GM21825 (cell line): ENCODE data around the gene AMIGO1.

ENCODE experiments used
- ATAC-seq: cut with Tn5 transposase; IDR thresholded peaks from one replicate; pipeline ENCODE4 v1.9.1; 2021; ENCODE audit warnings: mild to moderate bottlenecking, moderate library complexity; ENCODE audit not compliant: unreplicated experiment

The AMIGO1 gene

DNA sequence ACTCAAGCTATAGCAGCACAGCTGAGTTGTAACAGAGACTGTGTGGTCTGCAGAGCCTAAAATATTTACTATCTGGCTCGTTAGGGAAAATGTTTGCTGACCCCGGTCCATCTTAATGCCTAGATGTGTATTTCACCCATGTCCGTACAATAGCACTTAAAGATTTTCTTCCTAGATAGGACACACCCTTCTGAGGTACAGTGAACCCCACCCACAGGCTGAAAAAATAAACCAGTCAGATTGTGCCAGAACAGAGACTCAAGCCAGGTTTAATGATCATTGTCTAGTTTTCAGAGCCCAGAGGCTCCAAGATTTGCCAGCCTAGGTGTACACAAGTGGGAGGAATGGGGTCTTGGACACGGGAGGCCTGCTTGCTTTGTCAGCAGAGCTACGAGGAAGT is 5.6 kb downstream of the AMIGO1 start:
- ATAC-seq: no peak

DNA sequence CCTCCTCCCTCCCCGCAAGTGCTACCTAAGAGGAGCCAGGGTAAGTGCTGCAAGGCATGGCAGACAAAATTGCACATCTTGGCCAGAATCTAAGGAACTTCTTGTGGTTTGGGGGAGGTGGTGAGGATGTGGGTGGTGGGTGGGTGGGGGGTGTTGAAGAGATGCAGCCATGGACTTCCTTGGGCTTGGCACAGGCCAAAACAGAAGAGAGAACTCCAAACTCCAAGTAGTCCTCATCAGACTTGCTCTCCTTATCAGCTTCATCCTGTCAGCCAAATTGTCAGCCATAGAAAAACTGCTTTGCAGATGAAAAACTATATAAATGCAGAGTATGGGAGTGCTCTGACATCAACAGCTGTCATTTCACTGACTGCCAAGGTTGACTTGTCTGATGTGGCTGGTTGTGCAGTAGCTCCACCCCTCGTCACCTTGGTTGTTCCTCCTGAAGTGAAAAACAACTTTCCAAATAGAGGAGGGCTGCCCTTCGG is 7.1 kb downstream of the AMIGO1 start:
- ATAC-seq: no peak

DNA sequence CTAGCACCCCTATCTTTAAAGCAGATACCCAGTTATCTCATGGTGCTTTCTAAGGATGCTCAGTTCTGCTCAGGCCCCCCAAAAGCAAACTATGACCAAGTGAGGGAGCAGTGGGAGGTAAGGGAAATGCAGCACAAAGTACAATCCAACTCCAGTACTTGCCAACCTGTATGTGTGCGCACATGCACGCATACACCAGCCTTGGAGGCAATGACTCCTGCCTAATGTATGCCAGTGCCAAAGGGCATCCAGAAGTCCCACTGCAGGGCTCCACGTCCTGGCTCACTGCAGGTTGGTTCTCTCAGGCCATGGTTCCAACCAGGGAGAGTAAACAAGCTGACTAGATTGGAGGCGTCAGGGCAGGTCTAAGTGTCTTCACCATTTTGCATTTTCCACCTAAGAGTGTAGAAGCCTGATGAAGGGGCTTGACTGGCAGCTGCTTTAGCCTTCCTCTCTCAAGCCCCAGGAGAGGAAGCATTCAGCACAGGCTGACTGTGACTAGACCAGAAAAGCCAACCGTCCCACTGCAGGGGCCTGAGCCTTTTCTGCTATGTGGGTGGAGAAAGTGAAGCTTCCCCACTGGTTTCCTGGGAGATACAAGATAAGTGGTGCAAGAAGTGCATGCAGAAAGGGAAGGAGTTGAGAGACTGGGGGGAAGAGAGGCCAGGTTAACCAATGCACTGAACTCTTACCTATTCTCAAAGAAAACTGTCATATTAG is 7.7 kb downstream of the AMIGO1 start:
- ATAC-seq: no peak

DNA sequence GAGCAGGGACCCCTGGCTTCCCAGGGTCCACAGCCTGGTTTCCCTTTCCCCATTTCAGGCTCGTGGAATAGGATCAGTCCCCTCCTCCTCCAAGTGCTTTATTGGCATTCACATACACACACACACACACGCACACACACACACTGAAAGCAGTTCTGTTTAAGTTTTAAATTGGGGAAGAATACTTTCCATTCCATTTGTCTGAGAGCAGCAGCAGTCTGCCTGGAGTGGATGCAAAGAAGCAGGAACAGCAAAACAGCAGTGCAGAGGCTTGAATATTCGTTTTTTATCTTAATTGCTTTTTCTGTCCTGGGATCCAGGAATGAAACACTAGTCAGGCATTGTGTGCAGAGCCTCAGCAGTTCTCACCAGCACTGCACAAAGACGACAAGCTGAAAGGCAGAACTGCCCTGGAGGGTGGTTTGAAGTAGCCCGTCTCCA is 8.6 kb downstream of the AMIGO1 start:
- ATAC-seq: no peak

DNA sequence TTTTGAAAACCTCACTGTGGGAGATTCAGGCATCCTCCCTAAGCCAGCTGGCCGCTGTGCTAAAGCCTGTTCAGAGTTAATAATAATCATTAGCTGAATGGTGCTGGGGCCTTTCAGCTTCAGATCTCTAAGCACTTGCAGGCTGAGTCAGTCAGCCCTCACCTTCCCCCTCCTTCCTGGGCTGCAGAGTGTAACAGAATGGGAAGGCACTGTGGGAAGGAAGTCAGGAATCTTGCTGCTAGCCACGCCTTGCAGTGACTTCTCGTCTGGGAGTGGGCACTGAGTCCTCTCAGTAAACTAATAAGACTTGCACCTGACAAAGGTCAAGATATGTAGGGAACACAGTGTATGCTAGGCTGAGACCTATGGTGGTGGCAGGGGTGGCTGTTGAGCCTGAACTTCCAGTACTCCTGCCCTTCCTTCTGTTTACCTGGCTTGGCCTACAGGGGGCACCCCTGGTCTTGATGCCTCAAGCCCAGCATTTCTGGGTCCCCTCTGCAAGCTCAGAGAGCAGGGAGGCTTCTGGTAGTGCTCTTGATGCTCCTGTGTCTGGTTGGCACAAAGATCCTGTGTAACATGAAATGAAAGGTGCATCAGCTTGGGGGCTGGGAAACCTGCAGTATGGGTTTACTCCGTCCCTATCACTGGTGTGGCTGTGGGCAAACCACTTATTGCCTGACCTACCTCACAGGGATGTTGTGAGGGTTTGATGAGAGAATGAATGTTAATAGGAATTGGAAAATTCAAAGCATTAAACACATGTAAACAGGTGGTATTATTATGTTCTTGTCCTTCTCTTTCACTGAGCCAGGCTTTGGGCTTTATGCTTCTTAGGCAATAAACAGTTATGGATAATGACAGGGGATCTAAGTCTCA is 9.6 kb downstream of the AMIGO1 start:
- no peak for ATAC-seq

DNA sequence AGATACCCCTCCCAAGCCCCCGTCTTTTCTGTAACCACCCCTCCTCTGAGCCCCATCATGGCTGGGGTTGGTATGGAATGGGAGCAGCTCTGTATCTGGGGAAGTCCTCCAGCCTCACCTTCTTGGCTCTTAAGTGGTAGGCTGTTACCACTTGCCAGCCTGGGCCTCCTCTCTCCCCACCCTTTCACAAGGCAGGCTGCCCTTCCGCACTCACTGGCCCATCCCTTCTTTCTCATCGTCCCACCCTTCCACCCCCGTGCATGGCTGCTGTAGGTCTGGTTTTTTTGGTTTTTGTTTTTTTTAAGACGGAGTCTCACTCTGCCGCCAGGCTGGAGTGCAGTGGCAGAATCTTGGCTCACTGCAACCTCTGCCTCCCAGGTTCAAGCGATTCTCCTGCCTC is 10.4 kb downstream of the AMIGO1 start:
- ATAC-seq: no peak

DNA sequence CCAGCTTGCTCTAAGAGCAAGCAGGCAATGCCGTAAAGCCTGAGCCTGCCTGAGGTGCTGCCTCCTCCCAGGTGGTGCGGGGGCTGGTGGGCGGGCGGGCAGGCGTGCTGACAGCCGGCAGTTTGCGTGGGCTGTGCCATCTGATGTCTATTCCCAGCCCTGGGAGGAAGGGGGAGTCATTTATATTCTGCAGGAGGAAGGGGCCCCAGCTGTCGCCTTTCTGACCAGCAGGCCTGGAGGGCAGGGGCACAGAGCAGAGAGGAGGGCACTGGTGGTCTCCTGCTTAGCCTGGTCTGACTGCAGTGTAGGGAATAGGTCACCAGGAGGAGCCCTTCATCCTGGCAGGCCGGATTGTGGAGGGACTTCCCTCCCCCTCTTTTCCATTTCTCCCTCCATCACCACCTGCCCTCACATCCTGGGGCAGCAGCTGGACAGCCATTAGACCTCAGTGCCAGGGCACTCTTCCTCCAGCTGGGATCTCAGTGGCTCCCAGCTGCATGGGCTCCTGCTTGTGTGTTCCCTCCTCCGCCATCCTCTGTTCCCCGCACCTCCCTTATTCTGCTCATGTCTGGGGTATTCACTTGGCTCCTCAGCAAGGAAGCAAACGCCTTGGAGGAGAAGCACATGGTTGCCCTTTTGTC is 11.2 kb downstream of the AMIGO1 start:
- ATAC-seq: no peak

DNA sequence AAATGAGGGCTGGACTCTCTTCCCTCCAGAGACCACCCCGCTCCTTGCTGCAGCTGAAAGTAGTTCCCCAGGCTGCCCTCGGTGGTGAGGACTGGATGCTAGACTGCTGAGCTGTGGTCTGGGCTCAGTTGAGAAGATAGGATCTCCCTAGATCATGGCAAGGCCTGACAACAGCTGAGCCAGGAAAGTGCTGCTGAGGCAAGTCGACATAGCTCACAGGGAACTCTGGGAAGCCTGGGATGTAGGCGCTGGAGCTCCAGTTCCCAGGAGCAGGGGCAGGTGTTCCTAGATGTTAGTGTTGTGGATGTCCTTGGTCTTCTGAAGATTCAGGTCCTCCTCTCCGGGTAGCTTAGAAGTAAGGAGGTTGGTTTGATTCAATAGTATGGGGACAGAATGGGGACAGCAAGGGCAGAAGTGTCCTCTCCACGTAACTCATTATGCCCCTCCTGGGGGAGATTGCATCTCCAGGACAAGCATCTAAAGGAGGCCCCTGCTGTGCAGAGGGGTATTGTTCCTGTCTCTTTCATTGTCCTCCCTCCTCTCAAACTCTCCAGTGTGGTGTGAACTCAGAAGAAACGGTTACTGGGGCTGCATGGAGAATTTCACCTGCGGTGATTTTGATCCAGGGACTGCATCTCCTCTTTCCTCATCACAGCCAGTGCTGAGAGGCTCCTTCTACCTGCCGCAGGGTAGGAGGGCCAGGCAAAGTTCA is 11.9 kb downstream of the AMIGO1 start:
- ATAC-seq: no peak

DNA sequence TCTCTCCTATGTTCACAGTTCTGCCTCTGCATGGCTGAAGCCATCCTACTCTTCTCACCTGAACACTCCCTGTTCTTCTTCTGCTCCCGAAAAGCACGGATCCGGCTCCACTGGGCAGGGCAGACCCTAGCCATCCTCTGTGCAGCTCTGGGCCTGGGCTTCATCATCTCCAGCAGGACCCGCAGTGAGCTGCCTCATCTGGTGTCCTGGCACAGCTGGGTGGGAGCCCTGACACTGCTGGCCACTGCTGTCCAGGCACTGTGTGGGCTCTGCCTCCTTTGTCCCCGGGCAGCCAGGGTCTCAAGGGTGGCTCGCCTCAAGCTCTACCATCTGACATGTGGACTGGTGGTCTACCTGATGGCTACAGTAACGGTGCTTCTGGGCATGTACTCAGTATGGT is 13.8 kb downstream of the AMIGO1 start:
- no peak for ATAC-seq

DNA sequence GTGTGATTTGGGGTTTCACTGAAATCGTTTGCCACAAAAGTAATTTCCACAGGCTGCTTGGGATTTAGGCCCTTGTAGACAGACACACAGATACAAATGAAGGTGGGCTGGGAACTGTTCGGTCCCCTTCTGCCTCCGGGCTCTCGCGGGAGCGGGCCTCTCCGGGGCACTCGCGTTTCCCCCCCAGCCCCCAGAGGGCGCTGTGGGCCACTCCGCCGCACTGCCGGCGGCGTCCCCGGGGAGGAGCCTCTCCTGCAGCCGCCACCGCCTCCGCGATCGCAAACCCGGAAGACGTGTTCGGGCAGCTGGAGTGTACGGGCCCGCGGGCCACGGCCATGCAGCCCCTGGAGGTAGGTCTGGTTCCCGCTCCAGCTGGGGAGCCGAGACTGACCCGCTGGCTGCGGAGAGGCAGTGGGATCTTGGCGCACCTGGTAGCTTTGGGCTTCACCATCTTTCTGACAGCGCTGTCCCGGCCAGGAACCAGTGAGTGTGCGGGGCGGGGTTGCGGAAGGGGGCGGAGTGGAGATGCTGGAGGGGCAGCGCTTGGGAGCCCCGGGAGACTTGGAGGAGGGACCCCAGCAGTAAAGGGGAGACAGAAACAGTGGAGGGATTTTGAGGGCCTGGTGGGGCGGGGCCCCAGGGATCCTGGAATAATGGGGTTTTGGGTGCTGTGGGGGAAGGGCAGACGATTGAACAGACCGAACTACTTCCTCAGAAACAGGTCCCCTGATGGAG is 15.6 kb downstream of the AMIGO1 start, which contains the start of gene CYB561D1:
Gene CYB561D1 (plus strand): TSS at position 290 of the 735 bp plus-strand sequence. CDS start 46 bp downstream, at position 336.
- ATAC-seq: peak; percentile 83

DNA sequence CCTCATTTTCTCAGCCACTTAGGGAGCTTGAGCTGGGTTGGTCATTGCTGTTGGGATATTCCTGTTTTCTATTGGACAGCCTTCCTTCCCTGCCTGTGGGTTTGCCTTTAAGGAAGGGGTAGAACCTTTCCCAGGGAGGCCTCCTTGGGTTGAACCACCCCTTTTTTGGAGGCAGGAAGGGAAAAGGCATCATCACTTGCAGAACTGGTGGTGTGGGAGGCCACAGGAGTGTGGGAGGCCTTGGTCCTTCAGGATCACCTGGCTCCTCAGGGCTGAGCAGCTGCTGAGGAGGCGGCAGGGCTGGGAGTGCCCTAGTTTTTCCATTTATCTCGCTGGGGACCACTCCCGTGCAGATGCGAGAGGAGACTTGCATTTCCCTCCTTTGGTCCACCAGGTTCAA is 16.3 kb downstream of the AMIGO1 start:
- no peak for ATAC-seq

DNA sequence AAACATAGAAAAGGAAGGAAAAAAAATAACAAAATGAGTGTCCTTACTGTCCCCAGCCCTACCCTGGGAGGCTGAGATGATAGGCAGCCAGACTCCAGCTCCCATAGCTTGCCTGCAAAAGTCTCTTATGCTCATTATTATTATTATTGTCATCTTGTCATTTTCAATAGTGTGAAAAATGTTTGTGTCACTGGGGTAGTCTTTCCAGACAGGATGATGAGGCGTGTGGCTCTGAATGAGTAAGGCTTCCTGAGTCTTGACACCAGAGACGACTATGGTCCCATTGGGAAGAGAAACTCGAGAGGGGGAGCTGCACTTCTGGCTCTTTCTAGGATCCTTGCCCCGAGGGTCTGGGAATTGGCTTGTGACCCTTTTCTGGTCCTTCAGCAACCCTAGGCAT is 16.7 kb downstream of the AMIGO1 start:
- ATAC-seq: no peak

DNA sequence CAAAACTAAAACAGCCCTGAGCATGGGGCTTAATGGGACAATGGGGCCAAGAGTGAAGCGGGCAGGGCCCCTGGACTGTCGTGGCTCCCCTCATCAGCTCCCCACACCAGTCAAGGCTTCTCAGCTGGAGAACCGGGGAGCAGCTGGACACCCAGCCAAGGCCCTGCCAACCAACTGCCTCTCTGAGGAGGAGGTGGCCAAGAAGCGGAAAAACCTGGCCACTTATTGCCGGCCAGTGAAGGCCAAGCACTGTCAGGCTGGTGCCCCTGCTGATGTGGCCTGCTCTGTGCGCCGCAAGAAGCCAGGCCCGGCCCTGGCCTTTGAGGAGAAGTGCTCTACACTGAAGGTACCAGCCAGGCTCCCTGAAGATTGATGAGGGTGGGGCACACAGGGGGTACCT is 18.2 kb downstream of the AMIGO1 start:
- ATAC-seq: no peak

DNA sequence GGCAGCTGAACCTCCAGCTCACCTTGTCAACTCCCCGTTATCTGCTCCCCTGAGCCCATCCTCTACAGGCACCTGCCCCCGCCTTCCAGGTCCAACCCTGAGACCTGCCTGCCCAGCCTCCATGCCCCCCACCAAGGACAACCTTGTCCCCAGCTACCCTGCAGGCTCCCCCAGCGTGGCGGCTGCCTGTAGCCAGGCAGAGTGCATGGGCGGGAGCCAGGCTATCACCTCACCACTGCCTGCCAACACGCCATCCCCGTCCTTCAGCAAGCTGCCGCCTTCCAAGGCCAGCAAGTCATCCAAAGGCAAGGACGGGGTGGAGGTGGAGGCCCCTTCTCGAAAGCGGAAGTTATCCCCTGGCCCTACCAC is 18.6 kb downstream of the AMIGO1 start:
- ATAC-seq: no peak

DNA sequence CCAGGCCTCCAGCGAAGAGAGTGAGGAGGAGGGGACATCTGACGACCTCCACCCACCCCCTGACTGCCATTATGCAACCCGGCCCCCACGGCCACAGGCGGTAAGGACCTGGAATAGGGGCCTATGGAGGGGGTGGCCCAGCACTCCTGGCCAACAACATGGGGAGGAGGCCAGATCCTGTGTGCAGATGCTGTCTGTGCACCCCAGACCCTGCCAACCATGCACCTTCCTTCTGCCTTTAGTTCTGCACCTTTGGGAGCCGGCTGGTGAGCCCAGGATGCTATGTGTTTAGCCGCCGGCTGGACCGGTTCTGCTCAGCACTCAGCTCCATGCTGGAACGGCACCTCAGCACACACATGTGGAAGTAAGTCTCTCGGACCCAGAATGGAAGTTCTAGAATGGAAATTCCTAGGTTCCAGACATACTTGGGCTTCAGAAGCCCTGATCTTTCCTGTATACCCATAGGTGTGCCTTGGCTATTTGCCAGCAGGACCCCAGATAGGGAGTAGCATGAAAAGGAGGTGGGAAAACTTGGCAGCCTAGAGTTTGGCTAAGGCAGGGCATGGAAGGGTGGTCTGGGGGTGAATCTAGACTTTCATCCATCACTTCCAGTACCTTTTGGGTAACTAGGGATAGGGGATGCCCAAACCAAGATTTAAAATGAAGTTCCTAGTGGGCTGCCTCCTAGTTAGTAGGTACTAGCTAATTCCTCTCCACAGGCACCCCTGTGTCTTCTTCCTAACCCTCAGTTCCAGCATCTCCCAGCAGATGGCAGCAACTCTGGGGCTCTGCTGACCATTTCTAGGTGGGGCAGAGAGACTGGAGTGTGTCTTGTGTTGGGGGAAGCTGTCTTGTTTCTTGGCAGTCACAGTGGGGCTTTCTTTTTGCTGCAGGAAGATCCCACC is 19.2 kb downstream of the AMIGO1 start:
- ATAC-seq: no peak

DNA sequence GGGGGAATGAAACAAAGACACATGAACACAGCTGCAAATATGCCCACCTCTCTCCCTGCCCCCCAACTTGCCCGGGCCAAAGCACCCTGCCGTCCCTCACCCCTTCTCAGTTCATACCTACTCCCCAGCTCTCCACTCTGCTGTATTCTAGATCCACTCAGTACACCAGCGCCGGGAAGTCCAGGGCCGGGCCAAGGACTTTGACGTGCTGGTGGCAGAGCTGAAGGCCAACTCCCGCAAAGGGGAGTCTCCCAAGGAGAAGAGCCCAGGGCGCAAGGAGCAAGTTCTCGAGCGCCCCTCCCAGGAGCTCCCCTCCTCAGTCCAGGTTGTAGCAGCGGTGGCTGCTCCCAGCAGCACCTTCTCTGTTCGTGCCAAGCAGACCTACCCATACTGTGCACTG is 20.8 kb downstream of the AMIGO1 start:
- ATAC-seq: no peak

DNA sequence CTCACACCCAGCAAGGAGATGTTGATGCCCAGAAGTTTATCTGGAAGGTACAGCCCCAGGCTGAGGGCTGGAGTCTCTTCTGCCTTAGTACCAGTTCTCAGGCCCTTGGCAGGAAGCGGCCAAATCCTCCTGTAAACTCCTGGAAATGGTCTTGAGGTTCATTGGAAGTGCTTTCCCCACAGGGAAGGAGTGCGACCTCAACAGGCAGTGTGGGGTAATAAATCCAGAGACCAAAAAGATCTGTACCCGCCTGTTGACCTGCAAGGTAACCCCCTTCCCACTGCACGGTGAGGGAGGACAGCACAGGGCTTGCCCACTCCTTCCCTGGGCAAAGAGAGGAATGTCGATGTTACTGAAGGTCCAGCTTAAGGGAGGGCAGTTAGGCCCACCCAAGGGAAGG is 21.3 kb downstream of the AMIGO1 start:
- ATAC-seq: no peak

DNA sequence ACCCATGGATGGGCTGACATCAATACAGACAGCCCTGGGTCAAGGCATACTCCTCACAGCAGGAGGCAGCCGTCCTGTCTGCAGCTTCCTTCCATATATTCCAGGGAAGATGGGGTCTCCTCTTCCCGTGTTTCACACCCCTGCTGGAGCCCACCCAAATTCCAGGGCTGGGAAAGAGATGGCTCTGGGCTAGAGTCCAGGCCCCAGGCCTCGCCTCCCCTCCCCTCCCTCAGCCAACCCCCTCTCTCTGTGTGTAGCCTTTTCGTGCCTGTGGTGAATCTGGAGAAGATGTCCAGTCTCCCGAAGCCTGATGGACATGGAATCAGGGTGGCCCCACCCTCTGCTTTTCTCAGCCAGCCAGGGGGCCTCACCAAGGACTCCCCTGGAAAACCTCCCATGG is 22.3 kb downstream of the AMIGO1 start:
- no peak for ATAC-seq

DNA sequence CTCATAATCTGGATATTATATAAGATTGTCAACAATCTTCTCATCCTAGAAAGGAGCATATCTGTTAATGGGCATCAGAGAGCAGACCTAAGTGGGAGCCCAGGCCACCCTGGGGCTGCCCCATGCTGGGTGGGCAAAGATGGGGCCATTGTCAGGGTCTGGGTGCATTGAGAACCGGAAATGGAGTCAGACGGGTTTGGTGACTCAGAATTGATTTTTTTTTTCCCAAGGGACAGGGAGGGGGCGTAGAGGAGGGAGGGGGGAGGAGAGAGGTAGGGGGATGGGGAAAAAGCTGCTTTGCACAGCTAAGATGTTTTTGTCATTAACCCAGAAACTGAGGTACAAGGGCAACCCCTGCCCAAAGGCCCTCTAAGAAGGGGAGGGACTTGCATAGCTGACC is 24.5 kb downstream of the AMIGO1 start:
- no peak for ATAC-seq
